Stimulated activated naive CD4-positive, alpha-beta T cell (primary cell): ENCODE measurements around the gene CPED1.
A peak's percentile ranks its signal among the peaks of the same experiment; 100 is the strongest.
"Not testable (repeated sequence)": the region's sequence is repeated elsewhere in the genome, so short reads cannot be mapped to it uniquely, and the experiment has no call there.

Experiments
- DNase-seq, 6 experiments: peaks; one replicate each; lab custom pipeline; 2025; lab: John Stamatoyannopoulos, UW

Gene CPED1

GRCh38 chr7:121085922-121086321 lies 97.4 kb downstream of the CPED1 start:
- no peak for DNase-seq

GRCh38 chr7:121088870-121089269 lies 100.4 kb downstream of the CPED1 start:
- no peak for DNase-seq

- no peak for DNase-seq
Observed at GRCh38 chr7:121094829-121095228, 106.3 kb downstream of the CPED1 start.

DNA sequence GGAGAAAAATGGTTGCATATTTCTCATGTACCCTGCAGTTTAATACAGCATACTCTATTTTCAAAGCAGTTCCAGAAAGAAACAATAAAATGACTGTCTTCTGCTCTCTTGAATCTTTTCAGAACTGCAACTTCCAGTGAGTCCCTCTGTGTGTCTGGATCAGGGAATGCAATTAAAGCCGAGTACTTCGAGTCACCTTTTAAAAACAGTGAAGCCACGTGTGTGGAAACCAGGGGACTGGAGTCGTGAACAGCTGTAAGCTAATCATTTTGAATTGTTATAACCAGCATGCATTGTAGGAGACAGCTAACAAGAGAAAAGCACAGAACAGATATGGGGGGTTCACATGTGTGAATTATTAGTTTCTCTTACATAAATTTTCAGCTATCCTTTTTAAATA lies 109.1 kb downstream of the CPED1 start:
- DNase-seq: no peak

DNA sequence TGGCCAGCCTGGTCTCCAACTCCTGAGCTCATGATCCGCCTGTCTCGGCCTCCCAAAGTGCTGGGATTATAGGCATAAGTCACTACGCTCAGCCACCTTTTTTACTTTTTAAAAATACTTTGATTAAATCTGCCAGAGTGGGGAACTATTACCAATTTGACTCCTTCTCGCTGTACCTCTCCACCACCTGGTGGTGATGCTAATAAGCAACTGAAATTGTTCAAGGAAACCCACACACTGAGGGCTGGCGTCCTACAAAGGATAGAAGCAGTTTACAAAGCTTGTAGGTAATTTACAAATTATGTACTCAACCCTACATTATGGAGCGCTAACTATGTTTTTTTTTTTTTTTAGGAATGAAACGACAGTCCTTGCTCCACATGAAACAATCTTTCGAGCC lies 111.1 kb downstream of the CPED1 start:
- DNase-seq: no peak

DNA sequence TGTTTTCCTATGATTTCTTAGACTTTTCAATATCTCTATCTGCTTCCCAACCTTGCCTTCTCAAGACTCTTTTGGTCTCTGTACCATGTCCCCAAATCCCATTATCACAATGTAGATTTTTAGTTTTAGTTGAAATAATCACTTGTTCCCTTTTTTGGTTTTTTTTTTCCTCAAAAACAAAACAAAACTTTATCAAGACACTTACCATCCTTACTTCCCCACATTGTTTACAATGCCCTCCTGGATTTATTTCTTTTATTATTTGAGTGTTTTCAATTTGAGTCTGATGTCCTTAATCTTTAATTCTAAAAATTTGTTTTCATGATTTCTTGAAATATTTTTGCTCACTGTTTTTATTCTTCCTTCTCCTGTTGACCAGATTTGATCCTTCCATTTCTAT lies 112.6 kb downstream of the CPED1 start:
- no peak for DNase-seq

DNA sequence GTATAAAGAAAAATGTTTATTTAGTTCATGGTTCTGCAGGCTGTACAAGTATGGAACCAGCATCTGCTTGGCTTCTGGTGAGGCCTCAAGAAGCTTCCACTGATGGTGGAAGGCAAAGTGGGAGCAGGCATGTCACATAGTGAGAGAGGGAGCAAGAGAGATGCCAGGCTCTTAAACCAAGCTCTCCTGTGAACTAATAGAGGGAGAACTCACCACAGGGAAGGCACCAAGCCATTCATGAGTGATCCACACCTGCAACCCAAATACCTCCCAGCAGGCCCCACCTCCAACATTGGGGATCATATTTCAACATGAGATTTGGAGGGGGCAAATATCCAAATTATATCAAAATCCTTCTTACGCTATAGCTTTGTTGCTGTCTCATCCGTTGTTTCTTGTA lies 113.1 kb downstream of the CPED1 start:
- DNase-seq: no peak

DNA sequence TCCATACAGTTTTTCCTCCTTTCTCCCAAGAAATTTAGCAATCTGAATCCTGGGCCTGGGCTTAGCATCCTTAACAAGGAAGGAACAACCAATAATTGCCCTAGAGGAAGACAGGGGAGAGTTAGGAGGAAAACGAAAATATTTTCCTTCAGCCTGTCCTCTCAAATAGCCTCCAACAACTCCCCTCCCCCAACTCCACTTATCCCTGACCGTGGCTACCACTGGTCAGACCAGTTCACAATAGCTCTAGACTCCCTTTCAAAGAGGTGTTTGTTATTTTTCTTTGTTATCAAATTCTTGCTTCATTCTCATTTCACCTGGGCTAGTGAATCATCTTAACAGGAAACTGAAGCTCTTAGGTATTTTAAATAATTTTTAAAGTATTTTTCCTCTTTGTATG lies 114.1 kb downstream of the CPED1 start:
- DNase-seq: no peak

GRCh38 chr7:121103086-121103485 lies 114.6 kb downstream of the CPED1 start:
- DNase-seq: no peak

DNA sequence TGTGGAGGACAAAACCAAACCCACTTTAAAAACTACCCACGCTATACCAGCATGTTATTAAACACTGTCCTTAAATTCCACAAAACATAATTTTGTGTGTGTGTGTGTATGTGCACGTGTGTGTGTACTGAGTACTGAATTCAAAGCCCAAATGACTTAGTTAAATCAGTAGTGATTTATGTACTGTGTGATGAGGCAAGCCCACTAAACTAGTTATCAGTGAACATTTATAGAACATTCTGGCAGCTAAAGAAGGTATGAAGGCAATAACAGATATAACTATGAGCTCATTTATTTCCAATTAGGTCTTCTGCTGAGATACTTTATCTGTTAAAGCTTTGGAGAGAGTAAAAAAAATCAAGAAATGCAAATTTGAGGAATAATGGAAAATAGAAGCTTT lies 115.1 kb downstream of the CPED1 start:
- DNase-seq: no peak

- DNase-seq: no peak
Observed at GRCh38 chr7:121105262-121105661, 116.8 kb downstream of the CPED1 start.

- peak in 3 of 6 experiments; percentile 14 to 56 (median 41) for DNase-seq
Observed at GRCh38 chr7:121107923-121108498, 119.5 kb downstream of the CPED1 start.

DNA sequence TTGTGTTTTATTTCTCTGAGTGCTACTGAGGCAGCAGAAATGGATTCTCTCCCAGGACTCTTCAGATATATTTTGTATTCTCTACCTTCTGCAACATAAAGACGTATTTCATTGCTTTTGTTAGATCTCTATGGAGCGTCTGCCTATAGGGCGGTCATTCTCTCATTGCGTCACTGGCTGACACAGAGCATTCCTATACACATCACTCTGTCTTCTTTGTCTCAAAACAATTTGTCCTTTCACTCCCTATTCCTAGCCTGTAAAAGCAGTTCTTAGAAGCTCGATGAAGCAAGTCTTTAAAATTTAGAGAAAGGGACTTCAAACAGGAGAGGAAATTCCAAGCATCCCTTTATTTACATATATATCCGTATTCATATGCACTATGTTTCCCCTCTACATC lies 120.6 kb downstream of the CPED1 start:
- DNase-seq: no peak

DNA sequence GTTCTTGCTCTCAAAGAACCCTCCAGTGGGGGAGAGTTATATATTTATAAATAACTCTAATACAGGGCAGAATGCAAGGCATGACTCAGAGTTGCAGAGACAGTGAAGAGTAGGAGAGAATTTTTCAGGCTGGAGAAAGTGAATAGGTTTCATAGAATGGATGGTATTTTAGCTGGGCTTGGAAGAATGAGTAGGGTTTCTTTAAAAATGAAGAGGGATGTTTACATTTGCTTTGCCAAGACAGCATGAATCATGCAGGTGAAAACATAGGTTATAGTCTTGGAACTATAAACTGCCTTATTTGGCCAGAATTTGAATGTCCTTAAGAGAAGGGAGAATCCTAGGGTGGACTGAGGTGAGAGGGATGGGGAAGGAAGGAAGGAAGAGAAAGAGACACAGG lies 124.8 kb downstream of the CPED1 start:
- no peak for DNase-seq

GRCh38 chr7:121116396-121116795 lies 127.9 kb downstream of the CPED1 start:
- no peak for DNase-seq

DNA sequence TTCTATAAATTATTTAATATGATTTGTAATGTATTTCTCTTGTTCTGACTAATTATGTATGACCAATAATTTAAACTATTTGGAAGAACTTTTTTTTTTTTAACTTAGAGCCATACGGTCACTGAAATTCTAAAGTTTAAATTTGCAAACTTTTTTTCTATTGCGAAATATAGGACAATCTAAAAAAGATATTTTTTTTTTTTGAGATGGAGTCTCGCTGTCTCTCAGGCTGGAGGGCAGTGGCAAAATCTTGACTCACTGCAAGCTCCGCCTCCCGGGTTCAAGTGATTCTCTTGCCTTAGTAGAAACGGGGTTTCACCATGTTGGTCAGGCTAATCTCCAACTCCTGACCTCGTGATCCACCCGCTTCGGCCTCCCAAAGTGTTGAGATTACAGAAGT lies 130.5 kb downstream of the CPED1 start:
- no peak for DNase-seq

- no peak for DNase-seq
Observed at GRCh38 chr7:121123032-121123431, 134.5 kb downstream of the CPED1 start.

DNA sequence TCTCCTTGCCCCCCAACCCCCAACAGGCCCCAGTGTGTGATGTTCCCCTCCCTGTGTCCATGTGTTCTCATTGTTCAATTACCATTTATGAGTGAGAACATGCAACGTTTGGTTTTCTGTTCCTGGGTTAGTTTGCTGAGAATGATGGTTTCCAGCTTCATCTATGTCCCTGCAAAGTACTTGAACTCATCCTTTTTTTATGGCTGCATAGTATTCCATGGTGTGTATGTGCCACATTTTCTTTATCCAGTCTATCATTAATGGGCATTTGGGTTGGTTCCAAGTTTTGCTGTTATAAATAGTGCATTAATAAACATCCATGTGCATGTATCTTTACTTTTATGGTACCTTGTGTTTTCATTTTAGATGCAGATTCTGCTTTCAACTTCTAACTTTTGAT lies 136.9 kb downstream of the CPED1 start:
- DNase-seq: not testable (repeated sequence)

DNA sequence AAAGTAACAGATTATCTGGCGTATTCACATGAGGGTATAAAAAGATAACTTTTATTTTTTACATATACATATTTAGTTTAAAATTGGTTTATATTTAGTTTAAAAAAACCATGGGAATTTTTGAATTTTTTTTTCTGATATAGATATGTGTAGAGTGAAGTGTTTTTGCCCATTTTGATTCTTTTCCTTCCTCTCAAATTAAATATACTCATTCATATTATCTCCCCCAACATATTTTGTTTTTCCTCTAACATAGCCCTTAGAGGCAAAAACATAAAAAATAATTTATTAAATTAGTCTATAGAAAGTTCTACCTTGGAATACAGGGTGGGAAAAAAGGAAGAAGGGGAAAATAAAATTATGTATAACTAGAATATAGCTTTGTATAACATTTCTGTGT lies 137.7 kb downstream of the CPED1 start:
- DNase-seq: no peak

DNA sequence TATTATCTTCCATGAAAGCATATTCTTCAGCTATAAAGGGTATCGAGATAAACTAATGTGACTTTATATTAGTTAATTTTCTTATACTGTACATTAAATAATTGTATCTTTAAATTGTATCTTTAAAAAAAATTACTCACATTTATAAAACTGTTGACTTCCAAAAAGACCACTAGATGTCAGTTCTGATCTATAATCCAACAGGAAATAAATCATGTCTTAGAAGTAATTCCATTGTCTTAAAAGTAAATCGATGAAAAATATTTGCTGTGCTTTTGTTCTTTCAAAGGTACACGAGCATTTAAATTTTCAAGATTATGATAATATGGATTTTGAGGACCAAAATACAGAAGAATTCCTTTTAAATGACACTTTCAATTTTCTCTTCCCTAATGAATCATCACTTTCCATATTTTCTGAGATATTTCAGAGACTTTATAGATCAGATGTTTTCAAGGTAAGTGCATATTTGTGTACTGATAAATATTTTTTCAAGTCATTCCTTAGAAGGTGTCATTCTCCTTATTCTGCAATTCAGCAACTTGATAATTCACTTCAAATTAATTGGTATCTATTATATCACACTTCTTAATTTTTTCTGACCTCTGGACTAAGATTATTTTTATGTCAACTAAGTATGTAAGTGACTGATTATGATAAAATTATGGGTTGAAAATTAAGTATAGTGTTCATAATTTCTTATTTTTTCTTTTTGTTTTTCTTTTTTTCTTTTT lies 138.5 kb downstream of the CPED1 start:
- DNase-seq: no peak

DNA sequence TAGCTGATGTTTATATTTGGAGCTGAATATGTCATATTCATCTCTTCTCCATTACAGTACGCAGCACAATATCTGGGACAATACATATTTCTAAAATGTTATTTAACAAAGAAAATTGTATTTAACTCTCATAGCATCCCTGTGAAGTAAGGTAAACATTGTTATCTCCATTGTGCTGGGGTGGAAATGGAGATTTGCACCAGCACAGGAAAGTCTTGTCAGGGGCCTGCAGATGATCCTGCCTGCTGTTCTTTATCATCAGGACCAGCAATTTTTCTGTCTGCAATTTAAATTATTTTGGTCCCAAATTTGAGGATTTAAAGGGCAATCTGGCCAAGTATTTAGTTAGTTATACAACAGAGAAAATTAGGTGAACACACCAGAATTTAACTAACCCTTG lies 144.4 kb downstream of the CPED1 start:
- no peak for DNase-seq

DNA sequence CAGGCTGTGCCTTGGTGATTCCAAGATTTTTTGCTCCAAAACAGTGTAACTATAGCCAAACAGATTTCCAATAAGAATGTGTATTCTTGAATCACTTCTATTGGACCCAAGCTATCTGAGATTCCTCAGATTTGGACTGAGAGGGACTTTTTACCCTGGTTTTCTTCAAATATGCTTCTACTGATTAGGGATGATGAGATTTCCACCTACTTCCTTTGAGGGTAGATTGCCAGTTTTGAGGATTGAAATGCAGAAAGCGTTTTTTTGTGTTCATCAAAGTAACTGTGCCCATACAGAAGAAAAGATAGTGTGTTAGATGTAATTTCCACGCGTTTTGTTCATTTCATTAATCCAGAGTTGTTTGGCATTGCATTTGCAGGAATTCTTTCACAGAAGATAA lies 144.9 kb downstream of the CPED1 start:
- DNase-seq: no peak

DNA sequence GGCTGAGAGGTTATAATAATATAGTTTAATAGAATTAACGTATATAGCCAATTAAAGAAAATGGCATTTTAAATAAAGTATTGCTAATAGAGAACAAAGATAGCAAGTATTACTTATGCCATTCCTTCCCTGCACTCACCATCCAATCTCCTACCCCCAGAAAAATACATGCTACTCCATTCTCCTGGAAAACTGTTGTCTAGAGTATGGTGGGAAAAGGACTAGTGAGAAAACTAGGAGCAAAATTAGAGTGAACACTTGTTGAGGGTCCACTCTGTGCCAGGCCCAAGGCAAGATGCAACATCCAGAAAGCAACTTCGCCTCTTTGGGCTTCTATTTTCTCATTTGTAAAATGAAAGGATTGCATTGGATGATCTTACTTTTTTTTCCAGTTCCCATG lies 149.1 kb downstream of the CPED1 start:
- DNase-seq: no peak

DNA sequence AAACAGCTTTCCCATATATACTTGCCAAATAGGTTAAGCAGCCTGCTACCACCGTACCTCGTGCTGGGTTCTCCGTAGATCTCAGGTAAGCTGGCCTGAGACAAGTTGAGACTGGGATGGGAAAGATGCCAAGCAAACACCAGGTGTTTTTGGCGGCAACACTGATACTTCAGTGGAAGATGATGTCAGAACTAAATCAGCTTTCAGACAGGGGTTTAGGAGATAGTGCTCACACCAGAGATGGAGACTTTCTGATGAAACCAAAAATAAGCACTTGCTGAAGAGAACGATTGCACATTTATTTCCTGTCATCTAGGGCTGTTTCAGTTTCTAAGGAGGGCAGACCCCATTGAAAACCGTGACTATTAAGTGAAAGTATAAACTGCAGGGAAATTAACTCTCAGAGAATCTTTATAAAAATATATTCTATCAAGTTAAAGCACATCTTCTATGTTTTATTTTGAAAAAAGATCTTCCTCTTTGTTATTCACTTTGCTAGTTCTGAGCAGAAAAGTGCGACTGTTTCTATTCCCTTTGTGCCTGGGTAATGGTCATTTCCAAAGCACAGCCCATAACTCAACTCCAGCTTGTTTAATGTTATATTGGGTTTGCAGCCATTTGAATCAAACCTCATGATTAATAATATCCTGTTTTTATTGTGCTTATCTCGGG lies 149.9 kb downstream of the CPED1 start:
- no peak for DNase-seq
